ENCODE data around the gene USP48. TPM values are rescaled to one million over a fixed set of nuclear protein-coding genes. Genes with fewer than 3 reads are reported as not detected.
A peak's percentile ranks its signal among the peaks of the same experiment; 100 is the strongest.

The USP48 gene
- polyA plus RNA-seq, 2 of the 4 experiments (the other 2 are of a cell fraction) = 22.8 to 27.4 TPM

DNA sequence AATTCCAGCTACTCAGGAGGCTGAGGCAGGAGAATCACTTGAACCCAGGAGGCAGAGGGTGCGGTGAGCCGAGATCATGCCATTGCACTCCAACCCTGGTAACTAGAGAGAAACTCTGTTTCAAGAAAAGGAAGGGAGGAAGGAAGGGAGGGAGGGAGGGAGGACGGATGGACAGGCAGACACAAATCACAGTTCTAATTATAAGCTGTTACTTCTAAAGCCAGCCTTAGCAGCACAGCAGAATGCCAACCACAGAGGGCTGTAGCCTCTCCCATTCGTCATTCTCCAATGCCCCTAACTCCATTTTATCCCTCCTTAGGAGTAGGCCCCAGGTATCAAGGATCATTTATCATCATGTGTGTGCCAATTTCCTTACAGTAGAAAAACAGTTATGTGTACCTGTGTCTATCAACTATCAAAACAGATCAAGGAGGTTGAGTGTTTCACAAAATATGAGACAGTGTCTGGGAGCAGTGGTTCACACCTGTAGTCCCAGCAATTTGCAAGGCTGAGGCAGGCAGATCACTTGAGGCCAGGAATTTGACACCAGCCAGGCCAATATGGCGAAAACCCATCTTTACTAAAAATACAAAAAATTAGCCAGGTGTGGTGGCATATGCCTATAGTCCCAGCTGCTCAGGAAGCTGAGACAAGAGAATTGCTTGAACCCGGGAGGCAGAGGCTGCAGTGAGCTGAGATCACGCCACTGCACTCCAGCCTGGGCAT, 19.1 kb downstream of the USP48 start (continued):
- TF ChIP-seq CTCF (IDR thresholded peaks at IDR 0.05) = no peak
- no peak for TF ChIP-seq RAD21 (conservative IDR thresholded peaks at IDR 0.05 in 1 of 2, IDR thresholded peaks at IDR 0.05 in 1 of 2)
- TF ChIP-seq NPAS2 (CRISPR knock-in tag; IDR thresholded peaks at IDR 0.05; ENCODE audit: borderline replicate concordance) = no peak
- no peak for TF ChIP-seq ZSCAN20 (CRISPR knock-in tag; IDR thresholded peaks at IDR 0.05)
- no peak for TF ChIP-seq EHMT2 (IDR thresholded peaks at IDR 0.05; ENCODE audit: low read depth)
- TF ChIP-seq MAFK (IDR thresholded peaks at IDR 0.05; ENCODE audit: partially characterized antibody) = no peak
- TF ChIP-seq MAX (IDR thresholded peaks at IDR 0.05) = no peak
- no peak for TF ChIP-seq BHLHE40 (IDR thresholded peaks at IDR 0.05; ENCODE audit: low read depth, low read length)
- TF ChIP-seq, protein P1, sequence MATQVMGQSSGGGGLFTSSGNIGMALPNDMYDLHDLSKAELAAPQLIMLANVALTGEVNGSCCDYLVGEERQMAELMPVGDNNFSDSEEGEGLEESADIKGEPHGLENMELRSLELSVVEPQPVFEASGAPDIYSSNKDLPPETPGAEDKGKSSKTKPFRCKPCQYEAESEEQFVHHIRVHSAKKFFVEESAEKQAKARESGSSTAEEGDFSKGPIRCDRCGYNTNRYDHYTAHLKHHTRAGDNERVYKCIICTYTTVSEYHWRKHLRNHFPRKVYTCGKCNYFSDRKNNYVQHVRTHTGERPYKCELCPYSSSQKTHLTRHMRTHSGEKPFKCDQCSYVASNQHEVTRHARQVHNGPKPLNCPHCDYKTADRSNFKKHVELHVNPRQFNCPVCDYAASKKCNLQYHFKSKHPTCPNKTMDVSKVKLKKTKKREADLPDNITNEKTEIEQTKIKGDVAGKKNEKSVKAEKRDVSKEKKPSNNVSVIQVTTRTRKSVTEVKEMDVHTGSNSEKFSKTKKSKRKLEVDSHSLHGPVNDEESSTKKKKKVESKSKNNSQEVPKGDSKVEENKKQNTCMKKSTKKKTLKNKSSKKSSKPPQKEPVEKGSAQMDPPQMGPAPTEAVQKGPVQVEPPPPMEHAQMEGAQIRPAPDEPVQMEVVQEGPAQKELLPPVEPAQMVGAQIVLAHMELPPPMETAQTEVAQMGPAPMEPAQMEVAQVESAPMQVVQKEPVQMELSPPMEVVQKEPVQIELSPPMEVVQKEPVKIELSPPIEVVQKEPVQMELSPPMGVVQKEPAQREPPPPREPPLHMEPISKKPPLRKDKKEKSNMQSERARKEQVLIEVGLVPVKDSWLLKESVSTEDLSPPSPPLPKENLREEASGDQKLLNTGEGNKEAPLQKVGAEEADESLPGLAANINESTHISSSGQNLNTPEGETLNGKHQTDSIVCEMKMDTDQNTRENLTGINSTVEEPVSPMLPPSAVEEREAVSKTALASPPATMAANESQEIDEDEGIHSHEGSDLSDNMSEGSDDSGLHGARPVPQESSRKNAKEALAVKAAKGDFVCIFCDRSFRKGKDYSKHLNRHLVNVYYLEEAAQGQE (IDR thresholded peaks at IDR 0.05) = no peak
- no peak for TF ChIP-seq CBX8 (IDR thresholded peaks at IDR 0.05)

- 0 out of 6 replicates have a peak overlapping the region, but pooled peaks of 1 of the 2 experiments have one; percentile 76 for H3K27ac ChIP-seq
- POLR2A ChIA-PET = no interaction called here
- FAIRE-seq = no peak
- DNase-seq (ENCODE audit: low read depth in 1 of 2, low spot score in 1 of 2) = no peak
- H3K4me3 ChIP-seq = no peak overlapping the region
- CTCF ChIA-PET = interaction anchor here (0.6 kb wide), 2 partner anchors 37 to 201 kb away, joined by 3 to 4 read pairs; no protein-coding TSS in a partner anchor
- H3K9me3 ChIP-seq = no peaks in the 10 kb centered on the region
- TF ChIP-seq TP53 (CRISPR knock-in tag; IDR thresholded peaks at IDR 0.05) (no peak), KDM1A (IDR thresholded peaks at IDR 0.05; ENCODE audit: low read depth) (no peak), CHD4 (IDR thresholded peaks at IDR 0.05; ENCODE audit: borderline replicate concordance) (no peak), HOXA7 (CRISPR knock-in tag; IDR thresholded peaks at IDR 0.05) (no peak)
- 90% methylated on average over 9 of the region's 10 CpGs for WGBS (ENCODE audit: missing lambda C conversion rate)
- H3K4me2 ChIP-seq = no peak overlapping the region
- H3K4me1 ChIP-seq = peaks cover 40% of the 10 kb centered on the region
- no peak for ATAC-seq
These were observed 19.7 kb downstream of the USP48 start for GRCh38 chr1:21763236-21763635.

DNA sequence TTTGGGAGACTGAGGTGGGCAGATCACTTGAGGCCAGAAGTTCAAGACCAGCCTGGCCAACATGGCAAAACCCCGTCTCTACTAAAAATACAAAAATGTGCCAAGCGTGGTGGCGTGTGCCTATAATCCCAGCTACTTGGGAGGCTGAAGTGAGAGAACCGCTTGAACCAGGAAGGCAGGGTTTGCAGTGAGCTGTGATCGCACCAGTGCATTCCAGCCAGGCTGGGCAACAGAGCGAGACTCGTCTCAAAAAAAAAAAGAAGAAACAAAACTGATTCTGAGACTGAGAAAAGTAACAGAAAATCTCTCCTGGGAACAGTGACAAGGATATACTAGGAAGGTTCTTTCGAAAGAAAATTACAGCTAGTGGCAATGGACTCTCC, 20.9 kb downstream of the USP48 start:
- 94% methylated on average over 8 of the region's 8 CpGs for WGBS (ENCODE audit: missing lambda C conversion rate)
- Histone ChIP-seq H3K9me3 (no peaks in the 10 kb centered on the region), H3K4me2 (no peak overlapping the region), H3K4me1 (peaks cover 37% of the 10 kb centered on the region), H3K27ac (no peak overlapping the region), H3K4me3 (no peak overlapping the region)
- FAIRE-seq (no peak), ATAC-seq (no peak), DNase-seq (ENCODE audit: low read depth in 1 of 2, low spot score in 1 of 2) (no peak)
- CTCF ChIA-PET = interaction anchor here (0.6 to 1.7 kb wide), 3 partner anchors 10 to 90 kb away, joined by 4 to 6 read pairs (median 4); no protein-coding TSS in a partner anchor
- POLR2A ChIA-PET = no interaction called here
- no peak for TF ChIP-seq HOXB13 (CRISPR knock-in tag; IDR thresholded peaks at IDR 0.05; ENCODE audit: low read depth)
- TF ChIP-seq CHD2 (IDR thresholded peaks at IDR 0.05; ENCODE audit: low read length, partially characterized antibody) = no peak
- TF ChIP-seq BHLHE40 (IDR thresholded peaks at IDR 0.05; ENCODE audit: low read depth, low read length) = no peak
- no peak for TF ChIP-seq CEBPB (IDR thresholded peaks at IDR 0.05)
- no peak for TF ChIP-seq HES2 (IDR thresholded peaks at IDR 0.05)
- TF ChIP-seq FOSL2 (IDR thresholded peaks at IDR 0.05) = no peak
- no peak for TF ChIP-seq FOSL2 (CRISPR knock-in tag; IDR thresholded peaks at IDR 0.05)
- TF ChIP-seq SMC3 (IDR thresholded peaks at IDR 0.05) = no peak
- TF ChIP-seq NPAS2 (CRISPR knock-in tag; IDR thresholded peaks at IDR 0.05; ENCODE audit: borderline replicate concordance) = no peak
- no peak for TF ChIP-seq EHMT2 (IDR thresholded peaks at IDR 0.05; ENCODE audit: low read depth)
- TF ChIP-seq PBX3 (IDR thresholded peaks at IDR 0.05) = no peak
- TF ChIP-seq CBX2 (IDR thresholded peaks at IDR 0.05; ENCODE audit: borderline replicate concordance, low read depth) = no peak
- no peak for TF ChIP-seq GATA3 (IDR thresholded peaks at IDR 0.05; ENCODE audit: borderline replicate concordance)
- TF ChIP-seq ZNF302 (CRISPR knock-in tag; IDR thresholded peaks at IDR 0.05) = no peak
- TF ChIP-seq, protein P2, sequence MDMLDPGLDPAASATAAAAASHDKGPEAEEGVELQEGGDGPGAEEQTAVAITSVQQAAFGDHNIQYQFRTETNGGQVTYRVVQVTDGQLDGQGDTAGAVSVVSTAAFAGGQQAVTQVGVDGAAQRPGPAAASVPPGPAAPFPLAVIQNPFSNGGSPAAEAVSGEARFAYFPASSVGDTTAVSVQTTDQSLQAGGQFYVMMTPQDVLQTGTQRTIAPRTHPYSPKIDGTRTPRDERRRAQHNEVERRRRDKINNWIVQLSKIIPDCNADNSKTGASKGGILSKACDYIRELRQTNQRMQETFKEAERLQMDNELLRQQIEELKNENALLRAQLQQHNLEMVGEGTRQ (IDR thresholded peaks at IDR 0.05) = no peak
- no peak for TF ChIP-seq JUNB (IDR thresholded peaks at IDR 0.05)
